Gastrocnemius medialis (tissue), 4 donors: ENCODE data around the gene FYN. TPM values are rescaled to one million over a fixed set of nuclear protein-coding genes. Genes with fewer than 3 reads are reported as not detected.

Experiments used
- ATAC-seq, 2 donors: fragments of 150-250 bp; one replicate each; pipeline ENCODE4 v1.9.1; 2016
- DNase-seq, 2 donors: peaks; one replicate each; pipeline ENCODE4 v3.0.0-alpha.2; 2019
- H3K27ac ChIP-seq, 4 donors: fragments of 200-600 bp; sonication (generic); 1 replicate in 1 of 4; 2 replicates in 3 of 4; pipeline ENCODE4 v1.5.1; 2016 to 2018; ENCODE audit warnings: mild to moderate bottlenecking in 2 of 4, moderate library complexity in 1 of 4
- H3K27me3 ChIP-seq, 3 donors: fragments of 200-600 bp; sonication (generic) in 2 of 3; 1 replicate in 1 of 3; 2 replicates in 2 of 3; pipeline versions ENCODE4 v1.5.1 to v1.6.0; 2016 to 2019; ENCODE audit warnings: mild to moderate bottlenecking in 1 of 3, moderate library complexity in 1 of 3
- H3K36me3 ChIP-seq, 2 donors: fragments of 200-600 bp; sonication (generic) in 1 of 2; one replicate each; pipeline ENCODE4 v1.5.1; 2017 to 2018
- H3K4me1 ChIP-seq, 2 donors: fragments of 200-600 bp; sonication (generic) in 1 of 2; one replicate each; pipeline ENCODE4 v1.5.1; 2016 to 2017; ENCODE audit warnings: mild to moderate bottlenecking in 2 of 2
- H3K4me3 ChIP-seq, 4 donors: fragments of 200-600 bp; sonication (generic) in 3 of 4; 1 replicate in 1 of 4; 2 replicates in 3 of 4; pipeline ENCODE4 v1.5.1; 2016 to 2019; ENCODE audit warnings: mild to moderate bottlenecking in 2 of 4
- H3K9me3 ChIP-seq, 3 donors: fragments of 200-600 bp; sonication (generic) in 2 of 3; 1 replicate in 1 of 3; 2 replicates in 2 of 3; pipeline ENCODE4 v1.5.1; 2016 to 2019
- CTCF ChIP-seq, 5 experiments: fragments of 450-650 bp in 3 of 5; fragments of 200-600 bp in 2 of 5; sonication (generic) in 2 of 5; IDR thresholded peaks in 4 of 5; conservative IDR thresholded peaks in 1 of 5; 1 replicate in 4 of 5; 2 replicates in 1 of 5; pipeline ENCODE4 v1.5.1; 2016 to 2019; ENCODE audit warnings: antibody characterized with exemption in 5 of 5, mild to moderate bottlenecking in 3 of 5, moderate library complexity in 3 of 5
- POLR2A ChIP-seq, 2 donors: fragments of 450-650 bp; IDR thresholded peaks; one replicate each; pipeline ENCODE4 v1.6.1; 2017; ENCODE audit warnings: antibody characterized with exemption in 2 of 2, mild to moderate bottlenecking in 2 of 2, moderate library complexity in 2 of 2
- in situ Hi-C, 4 donors: fragments of 200-750 bp; cut with MboI; loops; one replicate each; pipeline versions ENCODE4 v1.15.0 to v1.8.0; 2017; ENCODE audit warnings: low sequenced_read_pairs in 4 of 4
- intact Hi-C: fragments of 100-400 bp; cut with DNase I; formaldehyde crosslinking; loops from one replicate; pipeline ENCODE4 v1.15.1; 2023; ENCODE audit warnings: low total_unique reads
- total RNA-seq, 4 donors: library from RNA; depleted of rRNA; stranded (reverse); fragments of >200 nt; gene quantifications; one replicate each; pipeline versions ENCODE4 v1.1.0 to v1.2.3, GENCODE V29; 2016

The FYN gene
- total RNA-seq, 4 donors from 2014 or later: 9.2 to 36.8 (median 17.0) TPM

GRCh38 chr6:111800821-111801220 is 72.4 kb downstream of the FYN start:
- Histone ChIP-seq H3K4me1 (peaks cover 0 to 20% of the 10 kb centered on the region in 2 donors), H3K36me3 (no peaks in the 10 kb centered on the region), H3K27ac (no peak overlapping the region), H3K27me3 (no peaks in the 10 kb centered on the region), H3K4me3 (no peak overlapping the region), H3K9me3 (no peaks in the 10 kb centered on the region)
- DNase-seq (no peak), ATAC-seq (no peak)
- TF ChIP-seq POLR2A (IDR thresholded peaks at IDR 0.05) (no peak), CTCF (IDR thresholded peaks at IDR 0.05 in 4 of 5, conservative IDR thresholded peaks at IDR 0.05 in 1 of 5) (no peak)
- in situ Hi-C loops: no loop called here
- intact Hi-C loops: no loop called here

GRCh38 chr6:111800259-111800765 is 72.9 kb downstream of the FYN start:
- TF ChIP-seq POLR2A (IDR thresholded peaks at IDR 0.05) (no peak), CTCF (IDR thresholded peaks at IDR 0.05 in 4 of 5, conservative IDR thresholded peaks at IDR 0.05 in 1 of 5) (no peak)
- H3K27me3 ChIP-seq: no peaks in the 10 kb centered on the region
- DNase-seq (no peak), ATAC-seq (no peak)
- no peak overlapping the region for H3K27ac ChIP-seq
- in situ Hi-C loops (no loop called here), intact Hi-C loops (no loop called here)
- H3K36me3 ChIP-seq: no peaks in the 10 kb centered on the region
- H3K4me3 ChIP-seq: no peak overlapping the region
- H3K4me1 ChIP-seq: peaks cover 0 to 20% of the 10 kb centered on the region in 2 donors
- no peaks in the 10 kb centered on the region for H3K9me3 ChIP-seq

- ATAC-seq: no peak
- intact Hi-C loops: no loop called here
Measured at GRCh38 chr6:111799576-111800258, 73.5 kb downstream of the FYN start.

GRCh38 chr6:111798281-111798725 is 74.9 kb downstream of the FYN start:
- intact Hi-C loops: no loop called here

More at GRCh38 chr6:111799576-111800258, 73.5 kb downstream of the FYN start:
- no peak overlapping the region for H3K27ac ChIP-seq
- no peaks in the 10 kb centered on the region for H3K36me3 ChIP-seq
- in situ Hi-C loops: no loop called here
- DNase-seq: no peak
- peaks cover 0 to 23% of the 10 kb centered on the region in 2 donors for H3K4me1 ChIP-seq
- no peak overlapping the region for H3K4me3 ChIP-seq
- H3K27me3 ChIP-seq: no peaks in the 10 kb centered on the region
- TF ChIP-seq CTCF (IDR thresholded peaks at IDR 0.05 in 4 of 5, conservative IDR thresholded peaks at IDR 0.05 in 1 of 5) (no peak), POLR2A (IDR thresholded peaks at IDR 0.05) (no peak)
- H3K9me3 ChIP-seq: no peaks in the 10 kb centered on the region

More at GRCh38 chr6:111798281-111798725, 74.9 kb downstream of the FYN start:
- Histone ChIP-seq H3K27ac (no peak overlapping the region), H3K4me3 (no peak overlapping the region), H3K36me3 (no peaks in the 10 kb centered on the region), H3K9me3 (no peaks in the 10 kb centered on the region), H3K4me1 (peaks cover 0 to 22% of the 10 kb centered on the region in 2 donors), H3K27me3 (no peaks in the 10 kb centered on the region)
- no peak for DNase-seq
- ATAC-seq: no peak
- no peak for TF ChIP-seq POLR2A (IDR thresholded peaks at IDR 0.05)
- no peak for TF ChIP-seq CTCF (IDR thresholded peaks at IDR 0.05 in 4 of 5, conservative IDR thresholded peaks at IDR 0.05 in 1 of 5)
- in situ Hi-C loops: no loop called here
